H9 (cell line): Measurements from ENCODE around the gene CBLIF. TPM values are rescaled to one million over a fixed set of nuclear protein-coding genes. Genes with fewer than 3 reads are reported as not detected.

Source experiments
- DNase-seq: peaks from one replicate; pipeline ENCODE4 v3.0.0-alpha.2; 2017
- H2AFZ ChIP-seq: one replicate; pipeline ENCODE4 v1.6.1; 2013; ENCODE audit warnings: mild to moderate bottlenecking, low read length, control low read depth, moderate library complexity
- H2AK5ac ChIP-seq: 2 replicates; pipeline ENCODE4 v1.6.1; 2013; ENCODE audit warnings: low read length, control low read depth, mixed read lengths; ENCODE audit not compliant: insufficient read length
- H2BK120ac ChIP-seq: one replicate; pipeline ENCODE4 v1.6.1; 2013; ENCODE audit warnings: low read depth, mild to moderate bottlenecking, low read length, control low read depth, inconsistent platforms; ENCODE audit not compliant: poor library complexity, severe bottlenecking
- H2BK12ac ChIP-seq: 2 replicates; pipeline ENCODE4 v1.6.1; 2013; ENCODE audit warnings: low read length, control low read depth, mixed read lengths, low read depth; ENCODE audit not compliant: insufficient read length
- H2BK15ac ChIP-seq: 2 replicates; pipeline ENCODE4 v1.6.1; 2013; ENCODE audit warnings: low read depth, low read length, control low read depth
- H2BK20ac ChIP-seq: one replicate; pipeline ENCODE4 v1.6.1; 2013; ENCODE audit warnings: low read depth, mild to moderate bottlenecking, low read length, control low read depth, inconsistent platforms; ENCODE audit not compliant: poor library complexity, severe bottlenecking
- H2BK5ac ChIP-seq: 2 replicates; pipeline ENCODE4 v1.6.1; 2013; ENCODE audit warnings: low read length, control low read depth, mixed read lengths; ENCODE audit not compliant: insufficient read length
- H3K14ac ChIP-seq: 2 replicates; pipeline ENCODE4 v1.6.1; 2013; ENCODE audit warnings: low read length, control low read depth; ENCODE audit not compliant: insufficient read depth
- H3K18ac ChIP-seq: 2 replicates; pipeline ENCODE4 v1.6.1; 2013; ENCODE audit warnings: low read depth, mild to moderate bottlenecking, mixed read lengths, low read length, control low read depth; ENCODE audit not compliant: insufficient read length
- H3K23ac ChIP-seq: 2 replicates; pipeline ENCODE4 v1.6.1; 2013; ENCODE audit warnings: low read length, control low read depth, mixed read lengths, low read depth; ENCODE audit not compliant: insufficient read length
- H3K23me2 ChIP-seq: 2 replicates; pipeline ENCODE4 v1.6.1; 2013; ENCODE audit warnings: low read depth, mild to moderate bottlenecking, mixed read lengths, low read length, control low read depth; ENCODE audit not compliant: insufficient read length, poor library complexity, severe bottlenecking
- H3K27ac ChIP-seq: 2 replicates; pipeline ENCODE4 v1.5.1; 2013; ENCODE audit warnings: low read length, control low read depth, mixed read lengths, low read depth; ENCODE audit not compliant: insufficient read length
- H3K27me3 ChIP-seq: 2 replicates; pipeline ENCODE4 v1.6.1; 2013; ENCODE audit warnings: low read length, control low read depth, inconsistent platforms; ENCODE audit not compliant: insufficient read depth
- H3K4ac ChIP-seq: 2 replicates; pipeline ENCODE4 v1.6.1; 2013; ENCODE audit warnings: low read depth, mild to moderate bottlenecking, control low read depth, inconsistent platforms, low read length, moderate library complexity
- H3K4me1 ChIP-seq: 2 replicates; pipeline ENCODE4 v1.6.1; 2013; ENCODE audit warnings: low read length, control low read depth, inconsistent platforms; ENCODE audit not compliant: insufficient read depth
- H3K4me2 ChIP-seq: 2 replicates; pipeline ENCODE4 v1.6.1; 2013; ENCODE audit warnings: low read length, control low read depth, mixed read lengths; ENCODE audit not compliant: insufficient read length, insufficient read depth
- H3K56ac ChIP-seq: 2 replicates; pipeline ENCODE4 v1.6.1; 2013; ENCODE audit warnings: low read depth, mild to moderate bottlenecking, mixed read lengths, low read length, control low read depth; ENCODE audit not compliant: insufficient read length
- H3K79me1 ChIP-seq: 2 replicates; pipeline ENCODE4 v1.6.1; 2013; ENCODE audit warnings: low read depth, mild to moderate bottlenecking, moderate library complexity, low read length, control low read depth, inconsistent platforms; ENCODE audit not compliant: insufficient read depth, poor library complexity, severe bottlenecking
- H3K79me2 ChIP-seq: 2 replicates; pipeline ENCODE4 v1.6.1; 2013; ENCODE audit warnings: low read length, control low read depth, inconsistent platforms; ENCODE audit not compliant: insufficient read depth
- H3K9ac ChIP-seq: 2 replicates; pipeline ENCODE4 v1.6.1; 2013; ENCODE audit warnings: low read length, control low read depth, mixed read lengths; ENCODE audit not compliant: insufficient read length; ENCODE audit errors: extremely low read depth
- H3K9me3 ChIP-seq: one replicate; pipeline ENCODE4 v1.6.1; 2013; ENCODE audit warnings: low read depth, low read length, inconsistent platforms; ENCODE audit not compliant: control insufficient read depth
- H3T11ph ChIP-seq: one replicate; pipeline ENCODE4 v1.6.1; 2013; ENCODE audit warnings: mild to moderate bottlenecking, low read length, control low read depth, inconsistent platforms
- H4K20me1 ChIP-seq: one replicate; pipeline ENCODE4 v1.6.1; 2013; ENCODE audit not compliant: control insufficient read depth, insufficient read length, insufficient read depth
- H4K5ac ChIP-seq: 2 replicates; pipeline ENCODE4 v1.6.1; 2013; ENCODE audit warnings: low read depth, mild to moderate bottlenecking, mixed read lengths, low read length, control low read depth; ENCODE audit not compliant: insufficient read length
- H4K8ac ChIP-seq: replicated peaks from 2 replicates; pipeline ENCODE4 v1.6.1; 2013; ENCODE audit warnings: low read length, control low read depth, mixed read lengths, low read depth; ENCODE audit not compliant: insufficient read length
- H4K91ac ChIP-seq: 2 replicates; pipeline ENCODE4 v1.6.1; 2013; ENCODE audit warnings: low read depth, mild to moderate bottlenecking, moderate library complexity, mixed read lengths, low read length, control low read depth; ENCODE audit not compliant: insufficient read length
- H3K27ac Mint-ChIP-seq, 3 experiments: 2 replicates in 2 of 3; 3 replicates in 1 of 3; pipeline ENCODE4 v1.8.0; 2020 to 2021; ENCODE audit warnings: mixed read lengths in 3 of 3, mild to moderate bottlenecking in 1 of 3, moderate library complexity in 1 of 3
- H3K27me3 Mint-ChIP-seq: 2 replicates; pipeline ENCODE4 v1.8.0; 2021; ENCODE audit warnings: low read depth, mild to moderate bottlenecking, moderate library complexity, mixed read lengths
- H3K36me3 Mint-ChIP-seq, 3 experiments: 2 replicates in 2 of 3; 3 replicates in 1 of 3; pipeline ENCODE4 v1.8.0; 2020 to 2021; ENCODE audit warnings: low read depth in 3 of 3, mixed read lengths in 3 of 3; ENCODE audit not compliant: insufficient read depth in 1 of 3
- H3K4me1 Mint-ChIP-seq, 2 experiments: 2 replicates each; pipeline ENCODE4 v1.8.0; 2020; ENCODE audit warnings: mixed read lengths in 2 of 2
- H3K4me3 Mint-ChIP-seq, 2 experiments: 2 replicates in 1 of 2; 3 replicates in 1 of 2; pipeline ENCODE4 v1.8.0; 2020 to 2021; ENCODE audit warnings: mild to moderate bottlenecking in 2 of 2, mixed read lengths in 2 of 2, moderate library complexity in 1 of 2
- H3K9me3 Mint-ChIP-seq, 2 experiments: 2 replicates in 1 of 2; 3 replicates in 1 of 2; pipeline ENCODE4 v1.8.0; 2020; ENCODE audit warnings: mild to moderate bottlenecking in 2 of 2, mixed read lengths in 2 of 2, moderate library complexity in 1 of 2
- WGBS: extraction: QIAGEN DNeasy Blood & Tissue Kit; methylation state at CpG from one replicate; pipeline ENCODE4 v1.1.7; 2013; ENCODE audit warnings: missing lambda C conversion rate, low lambda C conversion rate, mixed read lengths; ENCODE audit not compliant: insufficient read length; ENCODE audit errors: extremely low coverage; 5-methylcytosine and 5-hydroxymethylcytosine counted together
- total RNA-seq: library from RNA; stranded (reverse); gene quantifications from 2 replicates; pipeline ENCODE4 v1.2.1, GENCODE V29; 2021
- TF ChIP-seq, protein P1 (sequence below): fragments of 200-600 bp; sonication (generic); conservative IDR thresholded peaks from 3 replicates; pipeline ENCODE4 v1.8.0; 2021; ENCODE audit warnings: antibody characterized with exemption, mild to moderate bottlenecking

CBLIF gene
- total RNA-seq, 1 experiment from 2014 or later: not detected

- no peak overlapping the region for H2BK12ac ChIP-seq
- no peaks in the 10 kb centered on the region for H3K23me2 ChIP-seq
- WGBS: no CpG with 5 or more reads among the region's 10 CpGs
- no peaks in the 10 kb centered on the region for H4K20me1 ChIP-seq
- Mint-ChIP-seq H3K9me3 (no peaks in the 10 kb centered on the region), H3K4me1 (peaks cover 8 to 14% of the 10 kb centered on the region in 2 experiments), H3K36me3 (no peaks in the 10 kb centered on the region), H3K4me3 (no peak overlapping the region), H3K27ac (peak overlapping the region; percentile 1 to 21 (median 19); a peak in 2 of 7 replicates), H3K27me3 (no peaks in the 10 kb centered on the region)
- H3K23ac ChIP-seq: no peak overlapping the region
- H3T11ph ChIP-seq: no peak overlapping the region
- H4K91ac ChIP-seq: no peak overlapping the region
- H3K27me3 ChIP-seq: no peaks in the 10 kb centered on the region
- H3K79me2 ChIP-seq: no peaks in the 10 kb centered on the region
- no peak overlapping the region for H3K4ac ChIP-seq
- no peaks in the 10 kb centered on the region for H3K79me1 ChIP-seq
- H3K18ac ChIP-seq: no peak overlapping the region
- no peak overlapping the region for H3K27ac ChIP-seq
- no peak overlapping the region for H2BK5ac ChIP-seq
- H4K8ac ChIP-seq: no peak overlapping the region
- H2AK5ac ChIP-seq: peak overlapping the region; percentile 18
- H3K14ac ChIP-seq: no peak overlapping the region
- no peak overlapping the region for H2BK120ac ChIP-seq
- no peak overlapping the region for H2AFZ ChIP-seq
- peaks cover 3% of the 10 kb centered on the region; the same call in 1 of the 2 replicates for H3K4me1 ChIP-seq
- H3K4me2 ChIP-seq: no peak overlapping the region
- no peak for DNase-seq
- H3K9me3 ChIP-seq: no peaks in the 10 kb centered on the region
- TF ChIP-seq, protein P1, sequence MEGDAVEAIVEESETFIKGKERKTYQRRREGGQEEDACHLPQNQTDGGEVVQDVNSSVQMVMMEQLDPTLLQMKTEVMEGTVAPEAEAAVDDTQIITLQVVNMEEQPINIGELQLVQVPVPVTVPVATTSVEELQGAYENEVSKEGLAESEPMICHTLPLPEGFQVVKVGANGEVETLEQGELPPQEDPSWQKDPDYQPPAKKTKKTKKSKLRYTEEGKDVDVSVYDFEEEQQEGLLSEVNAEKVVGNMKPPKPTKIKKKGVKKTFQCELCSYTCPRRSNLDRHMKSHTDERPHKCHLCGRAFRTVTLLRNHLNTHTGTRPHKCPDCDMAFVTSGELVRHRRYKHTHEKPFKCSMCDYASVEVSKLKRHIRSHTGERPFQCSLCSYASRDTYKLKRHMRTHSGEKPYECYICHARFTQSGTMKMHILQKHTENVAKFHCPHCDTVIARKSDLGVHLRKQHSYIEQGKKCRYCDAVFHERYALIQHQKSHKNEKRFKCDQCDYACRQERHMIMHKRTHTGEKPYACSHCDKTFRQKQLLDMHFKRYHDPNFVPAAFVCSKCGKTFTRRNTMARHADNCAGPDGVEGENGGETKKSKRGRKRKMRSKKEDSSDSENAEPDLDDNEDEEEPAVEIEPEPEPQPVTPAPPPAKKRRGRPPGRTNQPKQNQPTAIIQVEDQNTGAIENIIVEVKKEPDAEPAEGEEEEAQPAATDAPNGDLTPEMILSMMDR: no peak
- H2BK15ac ChIP-seq: no peak overlapping the region
- H4K5ac ChIP-seq: no peak overlapping the region
- H2BK20ac ChIP-seq: no peak overlapping the region
- H3K56ac ChIP-seq: no peak overlapping the region
- no peak overlapping the region for H3K9ac ChIP-seq
Measured at GRCh38 chr11:59857439-59858434, 12.4 kb upstream of the CBLIF start.
